Measurements from ENCODE around the gene C9orf85. TPM values are rescaled to one million over a fixed set of nuclear protein-coding genes. Genes with fewer than 3 reads are reported as not detected.

Gene C9orf85
- total RNA-seq, 1 donor = 11.2 TPM

- Histone ChIP-seq H3K27ac (ENCODE audit: low read depth, low read length) (no peak overlapping the region), H3K4me1 (ENCODE audit: insufficient read depth, low read length) (no peaks in the 10 kb centered on the region), H3K79me2 (ENCODE audit: insufficient read depth, low read length) (no peaks in the 10 kb centered on the region), H3K27me3 (ENCODE audit: insufficient read depth, low read length) (no peaks in the 10 kb centered on the region), H3K9me3 (ENCODE audit: low read depth, low read length) (no peaks in the 10 kb centered on the region), H2AFZ (ENCODE audit: low read length) (no peak overlapping the region), H3K36me3 (ENCODE audit: insufficient read depth, low read length) (no peaks in the 10 kb centered on the region), H3K4me2 (ENCODE audit: insufficient read depth, low read length) (no peak overlapping the region), H4K20me1 (ENCODE audit: insufficient read depth, low read length) (no peaks in the 10 kb centered on the region), H3K4me3 (ENCODE audit: insufficient read depth, low read length) (no peak overlapping the region)
- DNase-seq (ENCODE audit: insufficient read length, low spot score, missing footprints) = peak; percentile 31
- no peak for TF ChIP-seq CTCF (IDR thresholded peaks at IDR 0.05; ENCODE audit: extremely low read depth, low read depth, low read length)
Observed at GRCh38 chr9:72013292-72013760, 101.9 kb downstream of the C9orf85 start.

- peak overlapping the region; percentile 66 for H2AFZ ChIP-seq (ENCODE audit: low read length)
- no peaks in the 10 kb centered on the region for H3K36me3 ChIP-seq (ENCODE audit: insufficient read depth, low read length)
- H3K4me1 ChIP-seq (ENCODE audit: insufficient read depth, low read length) = peaks cover 14% of the 10 kb centered on the region
- TF ChIP-seq CTCF (IDR thresholded peaks at IDR 0.05; ENCODE audit: extremely low read depth, low read depth, low read length) = no peak
- H4K20me1 ChIP-seq (ENCODE audit: insufficient read depth, low read length) = no peaks in the 10 kb centered on the region
- no peak overlapping the region for H3K4me3 ChIP-seq (ENCODE audit: insufficient read depth, low read length)
- no peak overlapping the region for H3K27ac ChIP-seq (ENCODE audit: low read depth, low read length)
- no peaks in the 10 kb centered on the region for H3K27me3 ChIP-seq (ENCODE audit: insufficient read depth, low read length)
- H3K79me2 ChIP-seq (ENCODE audit: insufficient read depth, low read length) = no peaks in the 10 kb centered on the region
- DNase-seq (ENCODE audit: insufficient read length, low spot score, missing footprints) = peak; percentile 87
- peak overlapping the region; percentile 44 for H3K4me2 ChIP-seq (ENCODE audit: insufficient read depth, low read length)
- H3K9me3 ChIP-seq (ENCODE audit: low read depth, low read length) = no peaks in the 10 kb centered on the region
Observed at GRCh38 chr9:72022841-72023240, 111.4 kb downstream of the C9orf85 start.

Small RNA genes within 50 kb of the gene (small RNA-seq; reads per million reads assigned to genes)
- gene HSPB1P1 (not detected), gene RF00019 (not detected)

Other genes with a start within 250 kb of the C9orf85 start
- gene CEMIP2, start 143.1 kb upstream of the C9orf85 start, total RNA-seq = 56.9 and 66.2 TPM in 2 replicates
- 21.4 and 21.8 TPM in 2 replicates for gene ABHD17B, start 446 bp upstream of the C9orf85 start, total RNA-seq
- not detected in 2 replicates for gene C9orf57, start 149.0 kb downstream of the C9orf85 start, total RNA-seq
- gene GDA, start 237.8 kb downstream of the C9orf85 start, total RNA-seq = not detected in 2 replicates